ENCODE results near the gene CREB3.

GRCh38 chr9:35738924-35739323 lies 6.5 kb downstream of the CREB3 start:
- TF ChIP-seq CTCF (IDR thresholded peaks at IDR 0.05; ENCODE audit: low read depth, low read length, poor library complexity, severe bottlenecking) = no peak
- no peak for TF ChIP-seq EZH2phosphoT487 (IDR thresholded peaks at IDR 0.05; ENCODE audit: borderline replicate concordance, low read length)
